ENCODE measurements around the gene WDFY2.

The WDFY2 gene

DNA sequence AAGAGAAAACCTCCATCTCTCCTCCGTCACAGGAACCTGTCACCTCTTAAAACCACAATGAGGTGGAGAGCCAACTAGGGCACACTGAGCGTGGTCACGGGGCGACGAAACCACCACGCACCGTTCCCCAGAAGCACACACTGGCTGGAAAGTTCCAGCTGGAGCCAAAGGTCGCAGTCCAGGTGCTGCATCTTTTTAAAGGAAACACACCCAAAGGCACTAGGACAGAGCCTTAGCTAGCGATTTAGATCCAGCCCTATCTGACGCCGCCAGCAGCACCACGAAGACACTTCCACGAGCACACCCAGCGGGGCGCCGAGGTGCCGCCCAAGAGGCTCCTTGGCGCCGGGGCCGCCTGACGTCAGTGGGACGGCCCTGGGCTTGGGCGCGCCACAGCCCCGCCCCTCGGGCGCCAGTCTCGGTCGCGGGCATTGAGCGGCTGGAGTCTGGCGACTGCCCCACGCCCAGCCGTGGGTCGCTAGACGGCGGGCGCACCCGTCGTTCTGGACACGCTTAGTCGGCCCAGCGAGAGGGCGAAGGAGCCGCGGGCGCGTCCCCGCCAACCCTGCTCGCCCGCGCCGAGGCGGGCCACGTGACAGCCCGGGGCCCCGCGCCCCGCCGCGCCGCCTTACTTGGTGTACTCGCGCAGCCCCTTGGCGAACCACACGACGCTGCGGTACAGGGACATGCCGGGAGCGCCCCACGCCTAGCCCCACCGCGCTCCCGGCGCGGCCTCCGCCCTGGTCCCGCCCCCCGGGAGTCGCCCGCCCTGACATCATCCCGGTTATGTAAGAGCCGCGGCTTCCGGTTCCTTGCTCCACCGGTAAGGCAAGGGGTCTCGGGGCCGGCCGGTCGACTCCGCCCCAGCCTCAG, 219.4 kb downstream of the WDFY2 start, which contains the start of gene DHRS12:
DHRS12 (minus strand) TSS at position 742 of the 873 bp plus-strand sequence. CDS start 4,504 bp downstream, outside the sequence.
- Mint-ChIP-seq H3K27me3 (no peaks in the 10 kb centered on the region), H3K36me3 (ENCODE audit: low read depth) (peaks cover 13% of the 10 kb centered on the region), H3K4me1 (ENCODE audit: low read depth) (peaks cover 64% of the 10 kb centered on the region), H3K27ac (peak within 1 kb of the TSS; percentile 100), H3K4me3 (peak within 1 kb of the TSS; percentile 85), H3K9me3 (no peaks in the 10 kb centered on the region)
- peak; percentile 89 for DNase-seq

DNA sequence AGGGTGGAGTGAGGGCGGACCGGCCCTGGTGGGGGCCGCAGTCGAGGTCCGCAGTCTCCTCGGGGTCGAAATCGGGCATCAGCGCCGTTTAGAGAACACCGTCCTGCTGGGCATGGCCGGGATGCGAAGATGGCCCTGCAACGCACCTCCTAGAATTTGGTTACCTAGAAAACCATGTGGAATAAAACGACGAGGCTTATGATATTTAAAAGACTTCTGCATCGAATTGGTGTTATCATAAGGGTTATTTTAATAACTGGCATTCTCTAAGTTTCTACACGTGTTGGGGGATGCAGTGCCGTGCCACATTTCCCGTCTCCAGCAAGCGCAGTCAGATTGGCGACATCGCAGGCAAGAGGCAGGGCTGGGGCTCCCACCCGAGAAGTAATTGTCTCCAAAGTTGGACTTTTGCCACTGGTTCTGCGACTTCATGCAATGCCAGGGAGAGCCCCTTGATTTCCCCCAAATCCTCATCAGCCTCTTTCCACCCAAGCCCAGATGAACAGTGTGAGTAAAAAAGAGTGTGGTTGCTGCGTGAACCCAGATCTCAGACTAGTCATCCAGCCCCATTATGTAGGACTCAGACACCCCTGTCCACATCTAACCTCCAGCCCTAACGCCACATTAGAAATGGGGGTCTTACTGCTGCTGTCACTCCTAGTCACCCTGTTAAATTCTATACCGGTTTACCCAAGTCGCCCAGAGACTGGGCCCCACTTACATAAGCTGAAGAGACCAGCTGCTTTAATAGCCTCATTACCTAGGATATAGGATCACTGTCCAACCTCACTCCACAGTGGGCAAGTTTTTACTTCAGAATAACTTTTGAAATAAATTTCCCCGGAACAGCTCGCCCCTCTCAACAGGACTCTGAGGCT, 220.3 kb downstream of the WDFY2 start:
- Mint-ChIP-seq H3K27me3 (no peaks in the 10 kb centered on the region), H3K4me3 (peak overlapping the region; percentile 85), H3K9me3 (no peaks in the 10 kb centered on the region), H3K4me1 (ENCODE audit: low read depth) (peaks cover 64% of the 10 kb centered on the region), H3K27ac (peak overlapping the region; percentile 96), H3K36me3 (ENCODE audit: low read depth) (peaks cover 21% of the 10 kb centered on the region)
- DNase-seq = peak; percentile 69

DNA sequence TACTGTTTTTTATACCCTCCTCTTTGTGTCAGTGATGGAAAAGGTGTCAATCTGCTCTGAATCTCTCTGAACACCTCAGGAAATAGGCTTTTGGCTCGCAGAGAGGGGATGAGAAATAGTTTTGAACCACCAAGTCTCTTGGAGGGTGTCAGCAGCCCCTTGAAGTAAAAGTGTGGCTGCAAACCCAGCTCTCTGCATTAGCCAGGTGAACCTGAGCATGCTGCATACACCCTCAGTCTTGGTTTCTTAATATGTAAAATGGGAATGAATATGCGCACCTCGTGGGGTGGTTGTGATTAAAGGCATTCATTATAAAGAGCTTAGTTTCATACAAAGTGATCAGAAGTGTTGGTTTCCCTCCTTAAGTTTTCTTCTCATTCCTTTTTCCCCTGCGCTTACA, 221.1 kb downstream of the WDFY2 start:
- Mint-ChIP-seq H3K27ac (peak overlapping the region; percentile 96), H3K4me3 (peak overlapping the region; percentile 85), H3K4me1 (ENCODE audit: low read depth) (peaks cover 62% of the 10 kb centered on the region)

DNA sequence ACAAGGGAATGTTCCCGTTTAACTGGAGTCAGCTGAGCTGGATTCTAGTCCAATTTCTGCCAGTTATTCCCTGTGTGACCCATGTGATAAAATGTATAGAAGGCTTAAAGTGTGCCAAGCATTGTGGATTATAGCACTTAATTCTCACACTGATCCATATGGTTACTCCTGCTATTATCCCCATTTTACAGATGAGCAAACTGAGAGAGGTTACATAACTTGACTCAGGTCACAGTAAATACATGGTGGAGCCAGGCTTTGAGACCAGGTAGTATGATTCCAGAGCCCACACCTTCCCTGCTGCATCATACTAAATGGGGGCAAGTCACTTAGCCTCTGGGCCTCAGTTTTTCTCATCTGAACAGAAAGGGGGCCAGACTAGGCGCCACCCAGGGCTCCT, 221.7 kb downstream of the WDFY2 start:
- Mint-ChIP-seq H3K4me1 (ENCODE audit: low read depth) (peaks cover 57% of the 10 kb centered on the region), H3K27ac (peak overlapping the region; percentile 96), H3K27me3 (no peaks in the 10 kb centered on the region), H3K9me3 (no peaks in the 10 kb centered on the region), H3K4me3 (no peak overlapping the region), H3K36me3 (ENCODE audit: low read depth) (peaks cover 24% of the 10 kb centered on the region)
- peak; percentile 22 for DNase-seq

More for the DNA sequence above, 221.1 kb downstream of the WDFY2 start:
- no peaks in the 10 kb centered on the region for H3K9me3 Mint-ChIP-seq
- peaks cover 24% of the 10 kb centered on the region for H3K36me3 Mint-ChIP-seq (ENCODE audit: low read depth)
- no peaks in the 10 kb centered on the region for H3K27me3 Mint-ChIP-seq
- no peak for DNase-seq

DNA sequence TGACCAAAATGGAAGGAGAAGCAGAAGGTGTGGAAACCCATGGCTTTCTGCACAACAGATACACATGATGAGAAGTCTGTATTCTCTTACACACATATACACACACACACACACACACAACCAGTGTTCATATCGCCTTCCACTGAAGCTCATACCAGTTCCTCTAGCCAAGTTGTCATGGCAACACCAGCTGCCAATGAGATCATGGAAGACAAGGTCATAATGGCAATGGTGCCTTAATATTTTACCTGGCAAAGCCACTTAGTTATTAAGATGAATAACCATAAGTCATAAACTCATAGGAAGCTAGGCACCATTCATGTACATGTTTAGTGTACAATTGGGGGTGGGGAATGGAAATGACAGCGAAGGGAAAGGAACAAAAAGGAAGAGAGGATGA, 222.3 kb downstream of the WDFY2 start:
- DNase-seq = peak; percentile 24
- peak overlapping the region; percentile 22 for H3K27ac Mint-ChIP-seq
- peaks cover 54% of the 10 kb centered on the region for H3K4me1 Mint-ChIP-seq (ENCODE audit: low read depth)
- H3K27me3 Mint-ChIP-seq = no peaks in the 10 kb centered on the region
- H3K9me3 Mint-ChIP-seq = no peaks in the 10 kb centered on the region
- peaks cover 24% of the 10 kb centered on the region for H3K36me3 Mint-ChIP-seq (ENCODE audit: low read depth)
- no peak overlapping the region for H3K4me3 Mint-ChIP-seq

DNA sequence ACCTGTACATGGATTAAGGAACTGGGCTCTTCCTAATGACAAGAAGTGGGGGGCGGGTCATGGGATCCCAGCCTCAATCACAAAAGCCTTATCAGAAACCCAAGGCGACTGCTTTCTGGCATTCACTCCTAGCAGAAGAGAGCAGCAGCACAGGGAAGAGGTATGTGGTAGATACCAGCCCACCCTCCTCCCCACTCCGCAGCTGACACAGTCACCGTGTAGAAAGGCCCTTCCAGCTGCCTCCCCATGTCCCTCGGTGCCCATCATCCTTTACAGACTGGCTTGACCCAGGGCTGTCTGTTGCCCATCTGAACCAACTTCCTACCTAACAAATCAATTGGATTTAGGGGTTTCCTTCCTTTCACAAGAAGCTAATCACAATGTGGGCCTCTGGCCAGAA, 222.8 kb downstream of the WDFY2 start:
- Mint-ChIP-seq H3K9me3 (no peaks in the 10 kb centered on the region), H3K4me1 (ENCODE audit: low read depth) (peaks cover 54% of the 10 kb centered on the region), H3K27me3 (no peaks in the 10 kb centered on the region), H3K36me3 (ENCODE audit: low read depth) (peaks cover 24% of the 10 kb centered on the region), H3K27ac (no peak overlapping the region), H3K4me3 (no peak overlapping the region)
- DNase-seq = peak; percentile 23

DNA sequence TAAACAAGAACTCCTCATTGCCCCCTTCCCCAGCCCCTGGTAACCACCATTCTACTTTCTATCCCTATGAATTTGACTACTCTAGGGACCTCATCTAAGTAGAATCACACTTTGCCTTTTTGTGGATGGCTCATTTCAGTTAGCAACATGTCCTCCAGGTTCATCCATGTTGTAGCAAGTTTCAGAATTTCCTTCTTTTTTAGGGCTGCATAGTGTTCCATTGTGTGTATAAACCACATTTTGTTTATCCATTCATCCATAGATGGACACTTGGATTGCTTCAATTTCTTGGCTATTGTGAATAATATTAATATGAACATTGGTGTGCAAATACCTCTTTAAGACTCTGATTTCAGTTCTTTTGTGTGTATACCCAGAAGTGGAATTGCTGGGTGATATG, 224.5 kb downstream of the WDFY2 start:
- Mint-ChIP-seq H3K4me1 (ENCODE audit: low read depth) (peaks cover 56% of the 10 kb centered on the region), H3K36me3 (ENCODE audit: low read depth) (peaks cover 22% of the 10 kb centered on the region), H3K4me3 (no peak overlapping the region), H3K27ac (peak overlapping the region; percentile 15), H3K9me3 (no peaks in the 10 kb centered on the region), H3K27me3 (no peaks in the 10 kb centered on the region)
- DNase-seq = no peak

DNA sequence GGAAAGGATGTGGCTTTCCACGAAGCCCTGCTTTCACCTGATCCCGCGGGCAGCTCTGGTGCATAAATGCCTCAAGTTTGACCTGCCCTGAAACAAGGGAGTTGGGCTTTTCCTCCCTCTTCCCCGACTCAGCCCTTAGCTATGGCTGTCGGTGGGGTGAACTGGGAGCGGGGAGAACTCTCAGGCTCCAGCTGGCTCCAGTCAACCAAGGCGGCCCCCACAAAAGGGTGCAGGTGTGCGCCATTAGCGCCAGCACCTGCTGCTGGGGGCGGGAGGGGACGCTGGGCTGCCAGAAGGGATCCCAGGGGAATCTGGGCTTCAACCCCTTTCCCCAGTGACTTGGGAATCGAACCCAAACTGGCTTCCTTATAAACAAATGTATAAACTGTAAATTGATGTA, 226.8 kb downstream of the WDFY2 start:
- Mint-ChIP-seq H3K4me3 (no peak overlapping the region), H3K4me1 (ENCODE audit: low read depth) (peaks cover 60% of the 10 kb centered on the region), H3K36me3 (ENCODE audit: low read depth) (peaks cover 12% of the 10 kb centered on the region), H3K27ac (peak overlapping the region; percentile 84), H3K27me3 (no peaks in the 10 kb centered on the region), H3K9me3 (no peaks in the 10 kb centered on the region)
- DNase-seq = peak; percentile 21

DNA sequence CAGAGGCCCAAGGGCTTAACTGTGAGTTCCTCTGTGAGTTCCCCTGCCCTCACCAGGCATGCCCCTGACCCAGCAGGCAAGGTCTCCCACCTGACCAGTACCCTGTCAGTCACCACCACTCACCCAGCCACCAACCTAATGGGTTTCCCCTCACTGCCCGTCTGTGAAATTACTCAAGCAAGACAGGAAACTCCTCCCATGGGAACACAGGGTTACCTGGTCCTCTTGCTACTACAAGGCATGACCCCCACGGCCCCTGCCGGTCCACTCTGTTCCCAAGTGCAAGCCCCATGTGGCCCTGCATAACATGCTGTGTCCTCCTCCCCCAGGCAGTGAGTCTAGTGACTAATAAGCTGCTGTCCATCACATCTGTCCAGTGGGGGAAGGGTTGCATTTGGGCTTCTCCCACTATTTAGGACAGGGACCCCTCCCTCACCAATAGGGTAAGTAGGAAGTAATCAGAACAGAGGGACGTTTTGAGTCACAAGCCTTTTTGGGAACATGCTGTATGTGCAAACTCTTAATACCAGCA, 227.7 kb downstream of the WDFY2 start:
- Mint-ChIP-seq H3K27me3 (no peaks in the 10 kb centered on the region), H3K4me3 (no peak overlapping the region), H3K36me3 (ENCODE audit: low read depth) (peaks cover 12% of the 10 kb centered on the region), H3K4me1 (ENCODE audit: low read depth) (peaks cover 61% of the 10 kb centered on the region), H3K27ac (peak overlapping the region; percentile 84), H3K9me3 (no peaks in the 10 kb centered on the region)
- DNase-seq = peak; percentile 37

DNA sequence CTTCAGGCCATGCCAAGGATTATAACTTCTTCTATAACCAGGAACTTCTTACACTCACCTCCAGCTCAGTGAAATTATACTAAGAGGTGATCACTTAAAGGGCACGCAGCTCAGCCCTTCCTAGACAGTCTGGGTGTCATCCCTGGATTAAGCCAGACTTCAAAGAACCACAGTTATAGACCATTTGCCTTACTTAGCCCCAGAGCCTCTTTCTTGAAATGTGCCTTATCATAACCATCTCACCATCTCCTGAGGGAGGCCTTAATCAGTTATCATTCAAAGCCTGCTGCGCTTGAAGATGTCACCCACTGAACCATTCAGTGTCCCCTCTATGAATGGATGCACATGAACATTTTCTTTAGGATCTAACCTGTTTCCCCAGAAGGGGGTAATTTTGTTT, 229.8 kb downstream of the WDFY2 start:
- Mint-ChIP-seq H3K4me3 (no peak overlapping the region), H3K36me3 (ENCODE audit: low read depth) (peaks cover 8% of the 10 kb centered on the region), H3K27ac (peak overlapping the region; percentile 93), H3K27me3 (no peaks in the 10 kb centered on the region), H3K9me3 (no peaks in the 10 kb centered on the region), H3K4me1 (ENCODE audit: low read depth) (peaks cover 75% of the 10 kb centered on the region)
- no peak for DNase-seq

DNA sequence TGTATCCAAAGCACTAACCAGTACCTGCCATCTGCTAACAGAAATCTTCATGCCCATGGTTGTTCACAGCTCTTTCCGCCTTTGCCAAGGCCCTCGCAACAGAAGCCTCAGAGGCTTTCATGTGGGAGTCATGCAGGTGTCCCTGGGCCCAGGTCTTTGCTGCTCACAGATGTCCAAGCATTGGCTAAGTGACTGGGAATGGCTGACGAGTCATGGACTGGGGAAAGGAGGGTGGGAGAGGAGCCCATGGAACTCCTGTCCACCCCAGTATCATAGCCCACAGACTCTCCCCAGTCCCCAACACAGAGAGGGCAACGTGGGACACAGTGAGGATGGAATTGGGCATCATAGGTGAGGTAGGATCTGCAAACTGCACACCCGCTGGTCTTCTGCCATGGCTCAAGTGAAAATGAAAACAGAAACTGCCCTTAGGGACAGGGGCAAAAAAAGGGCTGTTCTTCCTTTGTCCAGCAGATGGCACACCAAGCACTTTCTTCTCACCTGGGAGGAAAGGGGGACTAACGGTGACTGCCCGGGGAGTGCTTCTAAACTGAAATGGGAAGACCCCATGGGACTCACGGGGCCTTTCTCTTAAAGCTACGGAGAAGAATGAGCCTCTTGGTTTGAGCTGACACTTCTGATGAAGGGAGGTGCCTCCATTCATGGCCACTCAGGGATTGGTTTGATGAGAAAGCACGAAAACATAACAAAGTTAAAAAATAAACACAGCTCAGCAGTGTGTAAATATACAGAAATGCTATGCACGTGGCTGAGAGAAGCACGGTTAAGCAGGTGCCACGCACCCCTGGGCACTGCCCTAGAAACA, 230.8 kb downstream of the WDFY2 start:
- DNase-seq = peak; percentile 78
- Mint-ChIP-seq H3K4me3 (peak overlapping the region; percentile 54), H3K27ac (peak overlapping the region; percentile 93), H3K36me3 (ENCODE audit: low read depth) (no peaks in the 10 kb centered on the region), H3K9me3 (no peaks in the 10 kb centered on the region), H3K27me3 (no peaks in the 10 kb centered on the region), H3K4me1 (ENCODE audit: low read depth) (peaks cover 85% of the 10 kb centered on the region)

DNA sequence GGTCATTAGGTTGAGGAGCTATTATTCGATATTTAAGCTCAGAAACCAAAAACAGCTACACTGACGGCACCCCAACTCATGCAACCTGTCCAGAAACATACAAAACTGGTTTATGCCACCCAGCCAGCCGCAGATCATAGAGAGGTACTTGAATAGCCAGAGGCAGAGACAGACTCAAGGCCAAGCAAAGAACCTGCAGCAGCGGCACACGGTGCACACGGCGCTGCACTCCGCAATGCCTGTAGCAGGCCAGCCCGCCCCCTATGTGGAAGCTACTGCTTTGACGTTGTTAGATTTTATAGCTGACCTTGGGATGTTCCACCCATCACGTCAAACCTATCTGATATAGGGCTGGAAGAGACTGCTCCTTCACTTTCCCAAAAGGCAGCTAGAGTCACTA, 231.6 kb downstream of the WDFY2 start:
- Mint-ChIP-seq H3K4me3 (no peak overlapping the region), H3K36me3 (ENCODE audit: low read depth) (no peaks in the 10 kb centered on the region), H3K9me3 (no peaks in the 10 kb centered on the region), H3K27me3 (no peaks in the 10 kb centered on the region), H3K4me1 (ENCODE audit: low read depth) (peaks cover 93% of the 10 kb centered on the region), H3K27ac (peak overlapping the region; percentile 93)
- DNase-seq = no peak

DNA sequence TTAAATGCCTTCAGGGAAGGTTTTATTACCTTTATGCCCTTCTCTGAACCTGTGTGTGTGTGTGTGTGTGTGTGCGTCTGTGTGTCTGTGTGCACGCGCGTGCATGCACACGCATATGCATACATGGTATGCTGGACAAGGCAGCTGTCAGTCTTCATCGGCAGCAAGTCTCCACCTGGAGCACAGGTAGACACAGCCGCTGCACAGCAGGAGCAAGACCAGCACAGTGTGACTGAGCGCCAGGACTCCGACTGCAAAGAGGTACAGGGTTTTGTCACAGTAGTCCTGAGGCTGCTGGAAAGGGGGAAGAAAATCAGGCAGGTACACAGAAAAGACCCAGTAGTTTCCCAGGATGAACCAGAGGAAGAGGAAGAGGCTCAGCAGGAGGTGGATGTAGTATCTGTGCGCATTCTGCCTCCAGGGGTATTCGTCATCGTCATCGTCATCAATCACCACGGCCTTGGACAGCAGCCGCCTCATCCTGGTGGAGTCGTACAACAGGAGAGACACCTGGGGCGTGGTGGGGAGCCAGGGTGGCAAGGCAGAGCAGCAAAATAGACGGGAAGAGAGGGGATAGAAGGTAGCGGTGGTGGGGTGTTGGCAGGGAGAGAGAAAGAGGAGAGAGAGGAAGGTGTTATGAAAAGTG, 232.5 kb downstream of the WDFY2 start:
- Mint-ChIP-seq H3K9me3 (no peaks in the 10 kb centered on the region), H3K4me1 (ENCODE audit: low read depth) (peaks cover 97% of the 10 kb centered on the region), H3K27ac (peak overlapping the region; percentile 96), H3K36me3 (ENCODE audit: low read depth) (no peaks in the 10 kb centered on the region), H3K27me3 (no peaks in the 10 kb centered on the region), H3K4me3 (no peak overlapping the region)
- DNase-seq = no peak

Data from activated T-cell treated with anti-CD3 and anti-CD28 coated beads, Interleukin-2, amount 50 U/mL, for 24 hours (primary cell).